Calu3 (cell line): ENCODE measurements around the gene WWOX. TPM values are rescaled to one million over a fixed set of nuclear protein-coding genes. Genes with fewer than 3 reads are reported as not detected.

Experiments used
- BruUV-seq: library from RNA; stranded (reverse); fragments of 400-500 nt; replicated peaks from 2 replicates; lab custom pipeline; 2021; lab: Mats Ljungman, UMichigan
- CTCF ChIA-PET: fragments of 300-600 bp; sonication (Branson Sonifier 250); formaldehyde crosslinking; loops from one replicate; lab custom pipeline; 2022; ENCODE audit warnings: antibody characterized with exemption; lab: Charles Lee
- DNase-seq: peaks from one replicate; pipeline ENCODE4 v3.0.0; 2022
- H3K27ac Mint-ChIP-seq: one replicate; pipeline ENCODE4 v1.8.0; 2022; ENCODE audit warnings: mixed read lengths; ENCODE audit not compliant: unreplicated experiment
- H3K27me3 Mint-ChIP-seq: one replicate; pipeline ENCODE4 v1.8.0; 2022; ENCODE audit warnings: mixed read lengths; ENCODE audit not compliant: unreplicated experiment
- H3K36me3 Mint-ChIP-seq: one replicate; pipeline ENCODE4 v1.8.0; 2022; ENCODE audit warnings: mild to moderate bottlenecking, moderate library complexity, mixed read lengths; ENCODE audit not compliant: insufficient read depth, unreplicated experiment
- H3K4me1 Mint-ChIP-seq: one replicate; pipeline ENCODE4 v1.8.0; 2022; ENCODE audit warnings: mild to moderate bottlenecking, low read depth, mixed read lengths; ENCODE audit not compliant: unreplicated experiment
- H3K4me3 Mint-ChIP-seq: one replicate; pipeline ENCODE4 v1.8.0; 2022; ENCODE audit warnings: mild to moderate bottlenecking, low read depth, moderate library complexity, mixed read lengths; ENCODE audit not compliant: unreplicated experiment
- H3K9me3 Mint-ChIP-seq: one replicate; pipeline ENCODE4 v1.8.0; 2022; ENCODE audit warnings: low read depth, mixed read lengths; ENCODE audit not compliant: unreplicated experiment
- intact Hi-C: fragments of 100-400 bp; cut with micrococcal nuclease; formaldehyde crosslinking; loops from one replicate; pipeline ENCODE4 v1.10.0; 2022; ENCODE audit not compliant: unreplicated experiment
- total RNA-seq: library from RNA; stranded (reverse); gene quantifications from 2 replicates; pipeline ENCODE4 v1.2.3, GENCODE V29; 2022
- TF ChIP-seq, protein P1 (sequence below): fragments of 200-600 bp; IDR thresholded peaks from one replicate; pipeline ENCODE4 v1.8.0; 2022; ENCODE audit warnings: antibody characterized with exemption; ENCODE audit not compliant: unreplicated experiment

WWOX gene
- total RNA-seq, 1 experiment from 2014 or later, result 33.5 TPM

DNA sequence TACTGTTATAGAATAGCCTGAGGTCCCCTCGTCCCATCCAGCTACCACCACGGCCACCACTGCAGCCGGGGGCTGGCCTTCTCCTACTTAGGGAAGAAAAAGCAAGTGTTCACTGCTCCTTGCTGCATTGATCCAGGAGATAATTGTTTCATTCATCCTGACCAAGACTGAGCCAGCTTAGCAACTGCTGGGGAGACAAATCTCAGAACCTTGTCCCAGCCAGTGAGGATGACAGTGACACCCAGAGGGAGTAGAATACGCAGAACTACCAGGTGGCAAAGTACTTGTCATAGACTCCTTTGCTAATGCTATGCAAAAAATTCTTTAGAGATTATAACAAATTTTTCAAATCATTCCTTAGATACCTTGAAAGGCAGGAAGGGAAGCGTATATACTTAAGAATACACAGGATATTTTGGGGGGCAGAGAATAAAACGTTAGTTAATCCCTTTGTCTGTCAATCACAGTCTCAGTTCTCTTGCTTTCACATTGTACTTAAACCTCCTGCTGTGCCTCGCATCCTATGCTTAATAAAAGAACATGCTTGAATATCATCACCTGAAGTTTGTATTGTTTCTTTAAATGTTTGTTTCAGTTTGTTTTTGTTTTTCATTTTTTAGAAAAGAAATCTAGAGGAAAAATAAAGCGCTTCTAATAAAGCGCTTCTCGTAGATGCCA lies 1112.8 kb downstream of the WWOX start:
- Mint-ChIP-seq H3K27ac (no peak overlapping the region), H3K36me3 (no peaks in the 10 kb centered on the region), H3K4me3 (no peak overlapping the region), H3K27me3 (no peaks in the 10 kb centered on the region), H3K4me1 (no peaks in the 10 kb centered on the region), H3K9me3 (peaks cover 8% of the 10 kb centered on the region)
- no TSS peak for BruUV-seq
- TF ChIP-seq, protein P1, sequence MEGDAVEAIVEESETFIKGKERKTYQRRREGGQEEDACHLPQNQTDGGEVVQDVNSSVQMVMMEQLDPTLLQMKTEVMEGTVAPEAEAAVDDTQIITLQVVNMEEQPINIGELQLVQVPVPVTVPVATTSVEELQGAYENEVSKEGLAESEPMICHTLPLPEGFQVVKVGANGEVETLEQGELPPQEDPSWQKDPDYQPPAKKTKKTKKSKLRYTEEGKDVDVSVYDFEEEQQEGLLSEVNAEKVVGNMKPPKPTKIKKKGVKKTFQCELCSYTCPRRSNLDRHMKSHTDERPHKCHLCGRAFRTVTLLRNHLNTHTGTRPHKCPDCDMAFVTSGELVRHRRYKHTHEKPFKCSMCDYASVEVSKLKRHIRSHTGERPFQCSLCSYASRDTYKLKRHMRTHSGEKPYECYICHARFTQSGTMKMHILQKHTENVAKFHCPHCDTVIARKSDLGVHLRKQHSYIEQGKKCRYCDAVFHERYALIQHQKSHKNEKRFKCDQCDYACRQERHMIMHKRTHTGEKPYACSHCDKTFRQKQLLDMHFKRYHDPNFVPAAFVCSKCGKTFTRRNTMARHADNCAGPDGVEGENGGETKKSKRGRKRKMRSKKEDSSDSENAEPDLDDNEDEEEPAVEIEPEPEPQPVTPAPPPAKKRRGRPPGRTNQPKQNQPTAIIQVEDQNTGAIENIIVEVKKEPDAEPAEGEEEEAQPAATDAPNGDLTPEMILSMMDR, result no peak
- CTCF ChIA-PET, result no interaction called here
- intact Hi-C loops, result no loop called here
- no peak for DNase-seq

DNA sequence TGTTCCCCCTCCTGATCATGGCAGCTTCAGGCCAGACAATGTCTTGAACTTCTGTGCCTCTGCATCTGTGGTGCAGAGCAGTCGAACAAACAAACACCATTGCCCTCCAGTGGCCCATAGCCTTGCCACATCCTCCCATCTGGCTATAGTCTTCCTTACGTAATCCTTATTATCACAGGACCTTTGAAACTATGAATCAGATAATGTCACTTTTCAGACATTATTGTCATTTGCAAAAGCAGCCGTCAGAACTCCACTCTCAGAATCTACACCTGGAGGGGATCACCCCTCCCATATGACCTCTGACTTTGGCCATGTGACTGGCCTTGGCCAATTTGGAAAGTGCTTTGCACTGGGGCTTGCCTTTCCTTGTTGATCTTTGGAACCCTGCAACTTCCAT lies 1113.8 kb downstream of the WWOX start:
- CTCF ChIA-PET, result no interaction called here
- peak; percentile 8 for DNase-seq
- Mint-ChIP-seq H3K27me3 (no peaks in the 10 kb centered on the region), H3K4me1 (no peaks in the 10 kb centered on the region), H3K9me3 (peaks cover 8% of the 10 kb centered on the region), H3K4me3 (no peak overlapping the region), H3K27ac (no peak overlapping the region), H3K36me3 (no peaks in the 10 kb centered on the region)
- TF ChIP-seq, protein P1, result no peak
- no TSS peak for BruUV-seq
- intact Hi-C loops, result no loop called here

DNA sequence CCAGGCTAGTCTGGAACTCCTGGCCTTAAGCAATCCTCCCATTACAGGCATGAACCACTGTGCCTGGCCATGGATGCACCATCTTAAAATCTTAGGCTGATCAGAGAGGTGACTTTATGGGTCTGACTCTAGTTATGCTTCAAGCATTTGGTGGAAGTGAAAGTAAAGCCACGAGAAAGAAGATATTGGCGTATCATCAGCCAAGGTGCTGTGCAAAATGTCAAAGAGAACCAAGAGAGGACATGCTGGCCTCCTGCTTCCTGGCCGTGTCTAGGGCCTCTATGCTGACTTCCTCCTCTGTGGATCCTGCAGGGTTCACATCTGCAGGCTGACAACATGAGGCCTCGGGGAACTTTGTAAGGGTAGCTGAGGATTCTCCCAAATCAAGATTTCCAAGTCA lies 1115.8 kb downstream of the WWOX start:
- peaks cover 8% of the 10 kb centered on the region for H3K9me3 Mint-ChIP-seq
- H3K27ac Mint-ChIP-seq, result no peak overlapping the region
- BruUV-seq, result no TSS peak
- TF ChIP-seq, protein P1, result no peak
- no peaks in the 10 kb centered on the region for H3K27me3 Mint-ChIP-seq
- no peaks in the 10 kb centered on the region for H3K36me3 Mint-ChIP-seq
- H3K4me3 Mint-ChIP-seq, result no peak overlapping the region
- intact Hi-C loops, result no loop called here
- CTCF ChIA-PET, result no interaction called here
- DNase-seq, result no peak
- no peaks in the 10 kb centered on the region for H3K4me1 Mint-ChIP-seq

DNA sequence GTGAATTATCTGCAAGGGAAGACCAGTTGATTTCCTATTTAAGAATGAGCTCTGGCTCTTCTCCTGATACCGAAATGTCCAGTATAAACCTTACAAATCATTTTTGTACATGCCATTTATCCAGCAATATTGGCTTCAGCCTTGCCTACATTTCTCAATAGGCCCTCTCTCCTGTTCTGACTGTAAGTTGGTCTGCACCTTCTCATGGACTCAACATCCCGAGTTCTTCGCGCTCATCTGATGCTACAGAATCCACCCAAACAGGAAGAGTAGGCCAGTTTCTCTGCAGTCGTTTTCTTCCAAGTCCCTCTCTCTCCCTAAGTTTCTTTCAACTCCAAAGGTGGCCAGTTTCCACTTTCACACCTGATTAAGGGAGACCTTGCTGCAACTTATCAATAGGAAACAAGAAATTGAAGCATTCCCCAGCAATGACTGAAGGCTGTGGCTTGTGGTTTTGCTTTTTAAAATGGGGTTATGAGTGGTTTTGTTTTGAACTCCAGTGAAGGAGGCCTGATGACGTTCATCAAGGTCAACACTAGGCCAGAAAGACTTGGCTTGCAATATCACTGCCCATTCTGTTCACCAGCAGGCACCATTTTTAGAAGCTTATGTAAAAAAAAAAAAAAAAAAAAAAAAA lies 1118.0 kb downstream of the WWOX start:
- CTCF ChIA-PET, result no interaction called here
- H3K27me3 Mint-ChIP-seq, result no peaks in the 10 kb centered on the region
- intact Hi-C loops, result no loop called here
- no peak for DNase-seq
- H3K36me3 Mint-ChIP-seq, result no peaks in the 10 kb centered on the region
- BruUV-seq, result no TSS peak
- H3K9me3 Mint-ChIP-seq, result peaks cover 8% of the 10 kb centered on the region
- TF ChIP-seq, protein P1, result no peak
- H3K27ac Mint-ChIP-seq, result no peak overlapping the region
- H3K4me3 Mint-ChIP-seq, result no peak overlapping the region
- no peaks in the 10 kb centered on the region for H3K4me1 Mint-ChIP-seq
